Ishikawa (cell line): ENCODE data around the gene HEATR9.

Experiments used
- CEBPB ChIP-seq: IDR thresholded peaks from 2 replicates; pipeline ENCODE4 v1.6.1; 2012
- CREB1 ChIP-seq: IDR thresholded peaks from 2 replicates; pipeline ENCODE4 v1.6.1; 2012; ENCODE audit warnings: low read depth
- EGR1 ChIP-seq: IDR thresholded peaks from 2 replicates; pipeline ENCODE4 v1.6.1; 2012
- EP300 ChIP-seq: IDR thresholded peaks from 2 replicates; pipeline ENCODE4 v1.6.1; 2012; ENCODE audit warnings: borderline replicate concordance
- FOXM1 ChIP-seq: IDR thresholded peaks from 2 replicates; pipeline ENCODE4 v1.6.1; 2012; ENCODE audit warnings: low read depth, borderline replicate concordance
- MAX ChIP-seq: IDR thresholded peaks from 2 replicates; pipeline ENCODE4 v1.6.1; 2012
- NFIC ChIP-seq: IDR thresholded peaks from 2 replicates; pipeline ENCODE4 v1.6.1; 2012
- REST ChIP-seq: IDR thresholded peaks from 2 replicates; pipeline ENCODE4 v1.6.1; 2012; ENCODE audit warnings: low read depth, mild to moderate bottlenecking
- TAF1 ChIP-seq: IDR thresholded peaks from 2 replicates; pipeline ENCODE4 v1.6.1; 2012; ENCODE audit warnings: low read depth, mild to moderate bottlenecking
- TCF12 ChIP-seq: IDR thresholded peaks from 2 replicates; pipeline ENCODE4 v1.6.1; 2012; ENCODE audit warnings: low read depth
- TEAD4 ChIP-seq: IDR thresholded peaks from 2 replicates; pipeline ENCODE4 v1.6.1; 2012
- USF1 ChIP-seq: IDR thresholded peaks from 2 replicates; pipeline ENCODE4 v1.6.1; 2012
- ZBTB7A ChIP-seq: IDR thresholded peaks from 2 replicates; pipeline ENCODE4 v1.6.1; 2012; ENCODE audit warnings: low read depth

The HEATR9 gene

GRCh38 chr17:35906191-35906925, 37.7 kb upstream of the HEATR9 start:
- TF ChIP-seq USF1 (no peak), CREB1 (no peak), TEAD4 (no peak), FOXM1 (no peak), EGR1 (no peak), ZBTB7A (no peak), EP300 (no peak)

GRCh38 chr17:35903451-35903850, 34.8 kb upstream of the HEATR9 start:
- TF ChIP-seq TAF1 (no peak), CEBPB (no peak), REST (no peak), TEAD4 (no peak), EGR1 (no peak), NFIC (no peak), TCF12 (no peak), FOXM1 (no peak), ZBTB7A (no peak)

- no peak for TF ChIP-seq FOXM1
- TF ChIP-seq USF1, result no peak
- TF ChIP-seq REST, result no peak
- TF ChIP-seq CREB1, result no peak
- no peak for TF ChIP-seq MAX
These were observed 33.0 kb upstream of the HEATR9 start for GRCh38 chr17:35901631-35902175.

- no peak for TF ChIP-seq NFIC
These were observed 32.2 kb upstream of the HEATR9 start for GRCh38 chr17:35900708-35901480.

- no peak for TF ChIP-seq REST
- TF ChIP-seq TCF12, result no peak
- TF ChIP-seq TAF1, result no peak
- no peak for TF ChIP-seq CREB1
- TF ChIP-seq TEAD4, result no peak
- TF ChIP-seq USF1, result no peak
These were observed 31.6 kb upstream of the HEATR9 start for GRCh38 chr17:35900280-35900679.
